Muscle of leg (tissue), 11 donors: ENCODE measurements around the gene FAM83B. TPM values are rescaled to one million over a fixed set of nuclear protein-coding genes. Genes with fewer than 3 reads are reported as not detected.

Experiments
- DNase-seq: peaks from one replicate; pipeline ENCODE4 v3.0.0; 2013
- H3K27ac ChIP-seq: one replicate; pipeline ENCODE4 v1.5.1; 2013; ENCODE audit warnings: mild to moderate bottlenecking, low read length, control low read depth
- H3K27me3 ChIP-seq: one replicate; pipeline ENCODE4 v1.6.1; 2013; ENCODE audit warnings: low read length; ENCODE audit not compliant: control insufficient read depth, insufficient read depth
- H3K36me3 ChIP-seq: one replicate; pipeline ENCODE4 v1.6.1; 2013; ENCODE audit warnings: low read length; ENCODE audit not compliant: control insufficient read depth, insufficient read depth
- H3K4me1 ChIP-seq: one replicate; pipeline ENCODE4 v1.6.1; 2013; ENCODE audit warnings: low read length; ENCODE audit not compliant: control insufficient read depth, insufficient read depth
- H3K4me3 ChIP-seq: one replicate; pipeline ENCODE4 v1.5.1; 2013; ENCODE audit warnings: low read length, control low read depth
- H3K9me3 ChIP-seq: replicated peaks from 2 replicates; pipeline ENCODE4 v1.6.1; 2013; ENCODE audit warnings: low read depth, low read length; ENCODE audit not compliant: control insufficient read depth
- WGBS: methylation state at CpG from one replicate; pipeline ENCODE4 v1.1.5; 2013; ENCODE audit warnings: missing lambda C conversion rate; ENCODE audit not compliant: insufficient coverage; 5-methylcytosine and 5-hydroxymethylcytosine counted together
- polyA plus RNA-seq, 8 donors: library from polyadenylated mRNA; unstranded; fragments of 120-200 nt; gene quantifications; one replicate each; pipeline versions ENCODE4 v1.2.1 to v1.2.3, GENCODE V29; 2013; ENCODE audit warnings: inconsistent platforms in 1 of 8, low replicate concordance in 1 of 8; ENCODE audit not compliant: insufficient read length in 8 of 8, insufficient read depth in 1 of 8
- total RNA-seq: library from RNA; stranded (reverse); fragments of 120-200 nt; gene quantifications from one replicate; pipeline ENCODE4 v1.2.4, GENCODE V29; 2013

FAM83B gene
- total and polyA plus RNA-seq, 9 donors, result under 0.01 to 3.8 (median 0.14) TPM; not detected in 4

DNA sequence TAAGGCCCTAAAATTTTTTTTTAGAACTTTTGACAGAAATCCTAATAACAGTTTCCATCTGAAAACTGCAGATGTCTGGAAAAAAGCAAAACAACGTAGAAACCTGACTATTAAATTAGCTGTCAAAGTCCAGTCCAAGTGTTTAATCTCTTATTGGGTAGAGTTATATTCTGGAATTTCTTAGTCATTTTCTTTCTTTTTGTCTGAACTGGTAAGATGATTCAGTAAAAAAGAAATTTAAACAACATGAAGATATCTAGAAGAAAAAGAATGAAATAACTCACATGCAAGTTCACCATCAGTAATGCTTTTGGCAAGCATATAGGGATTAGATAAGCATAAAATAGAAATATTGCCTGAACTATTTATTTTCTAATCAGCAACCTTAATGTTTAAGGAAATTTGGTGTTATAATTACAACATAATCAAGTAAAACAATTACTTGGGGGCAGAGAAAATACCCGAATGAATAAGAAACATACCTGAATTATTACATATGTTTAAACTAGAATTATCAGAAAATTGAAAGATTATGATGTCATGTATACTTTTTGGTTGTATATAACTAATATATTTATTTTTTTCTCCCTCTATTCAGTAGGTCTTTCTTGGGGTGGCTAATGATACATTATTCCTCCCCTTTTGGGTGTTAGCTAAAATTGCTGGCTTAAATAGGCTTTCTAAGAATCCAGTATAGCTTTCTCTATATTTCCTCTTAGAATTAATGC lies 51.1 kb downstream of the FAM83B start:
- H3K27me3 ChIP-seq, result no peaks in the 10 kb centered on the region
- H3K27ac ChIP-seq, result no peak overlapping the region
- no CpG with 5 or more reads among the region's 2 CpGs for WGBS
- H3K36me3 ChIP-seq, result no peaks in the 10 kb centered on the region
- no peaks in the 10 kb centered on the region for H3K9me3 ChIP-seq
- H3K4me1 ChIP-seq, result no peaks in the 10 kb centered on the region
- no peak overlapping the region for H3K4me3 ChIP-seq
- peak; percentile 38 for DNase-seq

DNA sequence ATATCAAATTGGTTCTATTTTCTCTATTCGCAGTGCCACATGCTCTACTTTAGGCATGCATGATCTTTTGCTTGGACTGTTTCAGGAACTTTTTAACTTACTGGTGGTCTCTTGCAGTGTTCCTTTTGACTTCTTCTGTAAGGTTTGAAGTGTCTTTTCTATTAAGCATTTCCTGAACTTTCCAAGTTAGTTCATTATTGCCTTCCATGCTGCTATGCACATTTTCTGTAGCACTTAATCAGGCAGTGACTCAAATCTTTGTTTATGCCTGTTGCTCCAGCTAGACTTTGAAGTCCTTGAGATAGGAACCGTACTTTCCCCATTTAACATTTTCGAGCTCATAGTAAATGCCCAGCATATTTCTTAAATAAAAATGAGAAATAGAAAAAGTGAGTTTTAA lies 52.2 kb downstream of the FAM83B start:
- WGBS, result no CpG with 5 or more reads among the region's 3 CpGs
- no peaks in the 10 kb centered on the region for H3K36me3 ChIP-seq
- H3K27me3 ChIP-seq, result no peaks in the 10 kb centered on the region
- no peak overlapping the region for H3K4me3 ChIP-seq
- H3K4me1 ChIP-seq, result no peaks in the 10 kb centered on the region
- H3K27ac ChIP-seq, result no peak overlapping the region
- H3K9me3 ChIP-seq, result no peaks in the 10 kb centered on the region
- no peak for DNase-seq

DNA sequence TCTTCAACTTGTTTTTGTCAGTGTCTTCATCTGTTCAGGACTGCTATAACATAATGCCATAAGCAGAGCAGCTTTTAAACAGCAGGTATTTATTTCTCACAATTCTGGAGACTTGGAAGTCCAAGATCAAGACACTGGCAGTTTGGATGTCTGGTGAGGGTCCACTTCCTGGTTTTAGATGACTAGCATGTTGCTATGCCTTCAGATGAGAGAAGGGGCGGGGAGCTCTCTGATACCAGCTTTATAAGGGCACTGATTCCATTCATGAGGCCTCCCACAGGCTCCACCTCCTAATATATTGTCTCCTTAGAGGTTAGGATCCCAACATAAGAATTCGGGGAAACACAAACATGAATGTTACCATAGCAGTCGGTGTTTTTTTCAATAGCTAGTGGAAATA lies 52.9 kb downstream of the FAM83B start:
- H3K9me3 ChIP-seq, result no peaks in the 10 kb centered on the region
- DNase-seq, result no peak
- no peak overlapping the region for H3K27ac ChIP-seq
- H3K36me3 ChIP-seq, result no peaks in the 10 kb centered on the region
- no peak overlapping the region for H3K4me3 ChIP-seq
- no peaks in the 10 kb centered on the region for H3K4me1 ChIP-seq
- no CpG with 5 or more reads among the region's 3 CpGs for WGBS
- H3K27me3 ChIP-seq, result no peaks in the 10 kb centered on the region

DNA sequence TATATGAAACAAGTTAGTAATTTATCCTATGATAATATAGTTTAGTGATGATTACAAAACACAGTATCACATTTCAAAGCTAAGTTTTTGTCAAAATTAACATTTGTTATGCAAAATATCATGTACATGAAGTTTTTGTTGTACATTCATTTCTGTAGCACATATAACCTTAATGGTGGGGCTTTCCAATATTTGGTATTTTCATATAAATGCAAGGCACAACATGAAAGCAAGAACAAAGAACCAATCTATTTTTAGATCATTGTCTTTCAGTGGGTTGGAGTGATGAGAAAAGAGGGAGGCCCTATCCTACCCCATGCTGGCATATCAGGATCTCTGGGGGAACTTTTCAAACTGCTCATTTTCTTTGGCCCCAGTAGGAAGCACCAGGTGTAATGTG lies 53.4 kb downstream of the FAM83B start:
- H3K27ac ChIP-seq, result no peak overlapping the region
- H3K4me1 ChIP-seq, result no peaks in the 10 kb centered on the region
- no peaks in the 10 kb centered on the region for H3K36me3 ChIP-seq
- H3K27me3 ChIP-seq, result no peaks in the 10 kb centered on the region
- DNase-seq, result no peak
- H3K4me3 ChIP-seq, result no peak overlapping the region
- H3K9me3 ChIP-seq, result no peaks in the 10 kb centered on the region

DNA sequence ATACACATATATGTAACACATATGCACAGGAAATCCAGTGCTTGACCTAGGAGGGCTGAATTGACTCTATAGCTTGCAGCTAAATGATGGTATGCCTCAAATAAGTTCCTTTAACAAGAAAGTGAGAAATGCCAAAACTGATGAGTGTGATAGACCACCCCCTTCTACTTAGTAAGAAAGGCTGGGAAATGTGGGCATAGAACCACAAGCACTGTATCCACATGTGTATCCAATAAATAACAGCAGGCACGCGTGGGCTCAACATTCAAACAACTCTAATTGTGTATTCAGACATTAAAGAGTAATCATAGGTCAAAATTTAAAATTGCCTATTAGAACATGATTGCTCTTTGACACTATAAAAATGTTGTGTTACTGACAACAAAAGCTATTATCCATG lies 54.1 kb downstream of the FAM83B start:
- Histone ChIP-seq H3K27me3 (no peaks in the 10 kb centered on the region), H3K36me3 (no peaks in the 10 kb centered on the region), H3K27ac (no peak overlapping the region), H3K4me1 (no peaks in the 10 kb centered on the region), H3K9me3 (no peaks in the 10 kb centered on the region), H3K4me3 (no peak overlapping the region)
- DNase-seq, result no peak
- no CpG with 5 or more reads among the region's 2 CpGs for WGBS

DNA sequence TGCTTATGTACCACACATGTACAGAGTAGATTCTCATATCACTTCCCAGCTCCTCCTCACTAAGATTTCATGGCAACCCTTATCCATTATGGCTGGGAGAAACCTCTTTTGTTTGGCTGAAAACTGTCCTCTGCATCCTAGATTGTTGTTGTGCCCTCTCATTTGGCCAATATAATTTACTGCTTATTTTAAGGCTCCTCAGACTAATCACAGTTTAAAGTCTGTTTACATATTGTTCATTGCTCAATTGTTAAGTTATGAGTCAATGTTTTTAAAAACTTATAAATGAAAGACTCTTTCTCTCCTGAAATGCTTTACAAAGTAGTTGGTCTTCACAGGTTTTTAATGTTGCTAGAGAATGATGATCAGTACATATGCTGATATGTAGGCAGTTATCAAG lies 57.3 kb downstream of the FAM83B start:
- Histone ChIP-seq H3K4me1 (no peaks in the 10 kb centered on the region), H3K27ac (no peak overlapping the region), H3K4me3 (no peak overlapping the region), H3K36me3 (no peaks in the 10 kb centered on the region), H3K27me3 (no peaks in the 10 kb centered on the region), H3K9me3 (no peaks in the 10 kb centered on the region)
- no peak for DNase-seq

DNA sequence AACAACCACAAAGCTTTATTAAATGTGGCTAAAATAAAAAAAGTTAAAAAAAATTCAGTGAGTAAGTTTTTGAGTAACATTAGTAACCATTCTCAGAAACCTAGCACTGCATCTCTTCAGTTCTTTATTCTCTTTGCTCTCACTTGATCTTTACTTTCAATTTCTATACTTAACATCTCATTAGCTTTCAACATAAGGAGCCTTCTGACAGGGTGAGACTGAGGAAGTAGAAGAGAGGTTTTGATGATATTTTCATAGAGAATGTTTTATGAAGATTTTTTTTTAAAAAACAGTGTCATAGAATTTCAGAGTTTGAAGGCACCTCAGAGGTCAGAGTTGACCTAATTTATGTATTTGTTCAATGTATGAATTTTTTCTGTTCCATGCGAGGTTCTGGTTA lies 60.8 kb downstream of the FAM83B start:
- Histone ChIP-seq H3K27me3 (no peaks in the 10 kb centered on the region), H3K36me3 (no peaks in the 10 kb centered on the region), H3K4me1 (no peaks in the 10 kb centered on the region), H3K9me3 (no peaks in the 10 kb centered on the region), H3K4me3 (no peak overlapping the region), H3K27ac (no peak overlapping the region)
- no peak for DNase-seq
- WGBS, result 60% methylated on average over 1 of the region's 1 CpG

DNA sequence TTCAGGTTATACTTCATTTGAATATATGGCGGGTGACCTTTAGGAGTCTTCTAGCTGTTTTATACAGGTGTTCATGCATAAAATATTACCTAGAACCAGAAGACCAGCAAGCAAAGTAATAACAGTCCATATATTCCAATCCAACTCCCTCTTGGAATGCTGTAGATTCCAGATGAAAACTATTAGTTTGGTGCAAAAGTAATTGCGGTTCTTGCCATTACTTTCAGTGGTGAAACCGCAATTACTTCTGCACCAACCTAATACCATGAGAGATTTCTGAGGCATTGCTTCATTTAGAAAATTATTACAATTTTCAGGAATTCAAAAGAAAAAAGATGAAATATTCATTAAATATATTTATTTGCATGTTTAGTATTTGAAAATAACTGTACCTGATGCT lies 62.6 kb downstream of the FAM83B start:
- Histone ChIP-seq H3K4me1 (no peaks in the 10 kb centered on the region), H3K27ac (no peak overlapping the region), H3K9me3 (no peaks in the 10 kb centered on the region), H3K4me3 (no peak overlapping the region), H3K27me3 (no peaks in the 10 kb centered on the region), H3K36me3 (no peaks in the 10 kb centered on the region)
- WGBS, result no CpG with 5 or more reads among the region's 3 CpGs
- no peak for DNase-seq

DNA sequence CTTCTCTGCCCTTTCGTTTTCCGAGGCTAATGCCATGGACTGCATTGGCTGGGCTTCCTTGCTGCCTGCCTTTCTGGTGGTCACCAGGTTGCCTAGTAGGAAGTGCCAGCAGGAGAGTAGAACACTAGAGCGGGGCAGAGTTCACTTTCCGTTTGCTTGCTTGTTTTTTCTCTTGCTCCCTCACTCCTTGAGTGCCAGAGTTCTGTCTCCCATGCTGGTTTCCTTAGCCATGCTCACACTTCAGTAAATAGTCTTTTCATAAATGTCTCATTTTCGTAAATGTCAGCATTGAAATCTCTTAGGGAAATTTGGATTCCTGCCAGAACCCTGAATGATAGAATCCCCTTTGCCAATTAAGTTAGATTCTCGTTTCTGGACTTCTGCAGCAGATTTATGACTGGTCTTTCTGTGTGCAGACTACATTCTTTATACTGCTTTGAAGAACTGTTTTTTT lies 63.9 kb downstream of the FAM83B start:
- no peaks in the 10 kb centered on the region for H3K36me3 ChIP-seq
- peak; percentile 21 for DNase-seq
- no peaks in the 10 kb centered on the region for H3K27me3 ChIP-seq
- WGBS, result 64% methylated on average over 3 of the region's 6 CpGs
- H3K4me1 ChIP-seq, result no peaks in the 10 kb centered on the region
- no peak overlapping the region for H3K4me3 ChIP-seq
- no peaks in the 10 kb centered on the region for H3K9me3 ChIP-seq
- H3K27ac ChIP-seq, result no peak overlapping the region

DNA sequence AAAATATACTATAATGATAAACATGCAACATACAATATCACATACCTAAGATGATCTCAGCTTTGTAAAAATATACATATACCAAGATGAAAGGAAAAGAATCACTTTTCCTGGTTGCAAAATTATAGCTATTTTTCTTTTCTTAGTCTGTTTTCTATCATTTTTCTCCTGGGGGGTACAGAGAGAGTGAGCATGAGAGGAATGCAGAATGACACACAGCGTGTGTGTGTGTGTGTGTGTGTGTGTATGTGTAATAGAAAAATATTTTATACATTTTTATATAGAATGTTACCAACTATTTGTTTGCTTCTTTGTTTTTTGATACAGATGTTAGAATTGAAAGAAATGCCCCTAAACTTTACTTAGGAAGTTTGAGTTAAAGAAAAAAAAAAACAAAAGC lies 64.3 kb downstream of the FAM83B start:
- H3K4me1 ChIP-seq, result no peaks in the 10 kb centered on the region
- no peak for DNase-seq
- H3K4me3 ChIP-seq, result no peak overlapping the region
- no peaks in the 10 kb centered on the region for H3K9me3 ChIP-seq
- H3K27me3 ChIP-seq, result no peaks in the 10 kb centered on the region
- H3K27ac ChIP-seq, result no peak overlapping the region
- WGBS, result no CpG with 5 or more reads among the region's 1 CpG
- no peaks in the 10 kb centered on the region for H3K36me3 ChIP-seq

DNA sequence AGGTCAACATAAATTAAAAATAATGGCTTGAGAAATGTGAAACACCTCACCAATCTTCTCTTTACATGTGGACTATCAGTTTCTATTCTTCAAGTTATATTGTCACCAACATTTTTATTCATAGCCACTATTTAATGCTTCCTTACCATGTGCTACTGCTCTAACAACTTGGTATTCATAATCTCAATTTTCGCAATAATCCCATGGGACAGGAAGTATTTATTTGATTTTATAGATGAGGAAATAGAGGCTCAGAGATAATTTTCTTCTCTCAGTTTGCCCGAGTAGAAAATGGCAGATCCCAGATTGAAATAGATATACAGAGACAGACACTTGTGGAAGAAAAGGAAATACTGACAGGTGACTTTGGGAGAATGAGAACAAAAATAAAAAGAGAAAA lies 66.6 kb downstream of the FAM83B start:
- no peak for DNase-seq
- H3K4me3 ChIP-seq, result no peak overlapping the region
- H3K36me3 ChIP-seq, result no peaks in the 10 kb centered on the region
- 67% methylated on average over 1 of the region's 2 CpGs for WGBS
- H3K27me3 ChIP-seq, result no peaks in the 10 kb centered on the region
- H3K27ac ChIP-seq, result no peak overlapping the region
- no peaks in the 10 kb centered on the region for H3K9me3 ChIP-seq
- no peaks in the 10 kb centered on the region for H3K4me1 ChIP-seq
